Ovary (tissue), 1 donor: ENCODE measurements around the gene KCNMA1.

Experiments
- EP300 ChIP-seq: sonication (generic); formaldehyde crosslinking; IDR thresholded peaks from one replicate; pipeline ENCODE4 v1.6.1; 2017; ENCODE audit warnings: antibody characterized with exemption
- POLR2A ChIP-seq: fragments of 450-650 bp; IDR thresholded peaks from one replicate; pipeline ENCODE4 v1.6.1; 2017; ENCODE audit warnings: antibody characterized with exemption, mild to moderate bottlenecking, moderate library complexity

DNA sequence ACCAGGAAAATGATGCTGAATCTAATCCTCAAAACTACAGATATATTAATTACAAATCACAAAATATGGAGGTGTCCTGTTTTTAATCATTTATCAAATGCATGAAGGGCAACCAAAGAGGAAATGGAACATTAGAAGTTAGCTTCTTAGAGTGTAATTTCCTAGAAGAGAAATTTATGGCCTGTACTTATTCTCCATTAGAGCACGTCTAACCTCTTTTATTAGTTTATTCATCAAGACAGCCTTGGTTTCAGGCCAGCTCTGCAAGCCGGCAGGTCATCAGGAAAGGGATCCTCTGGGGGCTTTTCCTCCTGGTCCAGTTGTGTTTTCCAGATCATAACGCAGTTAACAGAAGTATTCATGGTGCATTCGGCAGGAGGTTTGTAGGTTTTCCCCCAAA, 517.6 kb downstream of the KCNMA1 start:
- TF ChIP-seq EP300 (no peak), POLR2A (no peak)
